Myocyte (in vitro differentiated cells): ENCODE data around the gene MYZAP. TPM values are rescaled to one million over a fixed set of nuclear protein-coding genes. Genes with fewer than 3 reads are reported as not detected.
"Not testable (repeated sequence)": the region's sequence is repeated elsewhere in the genome, so short reads cannot be mapped to it uniquely, and the experiment has no call there.

Source experiments
- DNase-seq: peaks from one replicate; pipeline ENCODE4 v3.0.0-alpha.2; 2012; ENCODE audit warnings: low read depth
- total RNA-seq: library from RNA; depleted of rRNA; stranded (reverse); fragments of >200 nt; gene quantifications from 2 replicates; pipeline ENCODE4 v1.2.3, GENCODE V29; 2014

Gene MYZAP
- total RNA-seq, 1 donor from 2014 or later: 1.5 TPM

DNA sequence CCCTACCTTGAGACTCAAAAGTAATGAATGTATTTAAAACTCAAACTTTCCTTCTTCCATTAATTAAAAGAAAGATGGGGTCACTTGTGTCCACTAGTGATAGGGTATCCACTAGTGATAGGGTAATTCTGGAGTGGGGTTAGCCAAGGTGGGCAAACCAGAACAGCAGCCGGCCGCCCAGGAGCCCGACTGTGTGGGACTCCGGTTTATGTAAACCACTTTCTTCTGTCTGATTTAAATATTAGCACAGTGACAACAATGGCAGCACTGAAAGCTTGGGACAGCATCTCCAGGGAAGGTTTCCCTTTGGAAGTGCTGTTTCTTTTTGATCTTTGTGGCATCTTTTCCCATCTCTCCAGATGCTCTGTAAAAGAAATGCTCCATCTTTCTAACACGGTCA lies 722 bp downstream of the MYZAP start:
- no peak for DNase-seq

DNA sequence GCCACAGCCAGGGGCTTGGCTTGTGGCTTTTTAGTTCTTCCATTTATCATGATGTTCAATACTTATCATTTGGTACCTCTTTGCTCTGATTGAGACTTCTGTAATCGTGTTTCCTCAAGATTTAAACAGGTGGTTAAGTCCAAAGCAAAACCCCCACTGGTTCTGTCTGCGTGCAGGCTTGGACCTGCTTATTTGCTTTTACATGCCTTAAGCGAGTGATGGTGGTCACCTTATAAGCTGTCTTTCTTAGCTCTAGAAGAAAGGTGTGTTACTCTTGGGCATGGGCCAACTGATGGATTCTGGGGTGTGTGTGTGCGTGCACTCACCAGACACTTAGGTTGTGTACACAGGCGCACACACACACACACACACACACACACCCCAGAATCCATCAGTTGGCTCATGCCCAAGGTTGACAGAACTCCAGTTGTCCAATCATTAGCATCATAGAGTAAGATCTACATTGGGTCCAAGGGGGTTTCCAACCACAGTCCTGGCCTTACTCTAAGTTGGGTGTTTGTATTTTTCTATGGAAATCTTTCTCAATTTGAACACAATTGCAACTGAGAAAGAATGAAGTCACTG lies 1.2 kb downstream of the MYZAP start:
- no peak for DNase-seq

DNA sequence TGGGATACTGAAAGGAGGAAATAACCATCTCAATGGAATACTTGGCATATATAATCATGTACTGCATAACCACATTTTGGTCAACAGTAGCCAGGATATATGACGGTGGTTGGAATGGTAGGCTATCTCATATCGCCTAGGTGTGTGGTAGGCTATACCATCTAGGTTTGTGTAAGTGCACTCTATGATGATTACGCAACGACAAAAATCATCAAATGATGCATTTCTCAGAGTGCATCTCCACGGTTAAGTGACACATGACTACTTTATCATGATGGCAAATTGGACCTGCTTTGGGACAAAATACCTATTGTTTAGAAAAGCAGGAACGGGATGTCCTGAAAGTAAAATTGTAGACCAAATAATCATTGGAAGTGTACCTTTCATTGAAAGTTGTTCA lies 2.8 kb downstream of the MYZAP start:
- no peak for DNase-seq

DNA sequence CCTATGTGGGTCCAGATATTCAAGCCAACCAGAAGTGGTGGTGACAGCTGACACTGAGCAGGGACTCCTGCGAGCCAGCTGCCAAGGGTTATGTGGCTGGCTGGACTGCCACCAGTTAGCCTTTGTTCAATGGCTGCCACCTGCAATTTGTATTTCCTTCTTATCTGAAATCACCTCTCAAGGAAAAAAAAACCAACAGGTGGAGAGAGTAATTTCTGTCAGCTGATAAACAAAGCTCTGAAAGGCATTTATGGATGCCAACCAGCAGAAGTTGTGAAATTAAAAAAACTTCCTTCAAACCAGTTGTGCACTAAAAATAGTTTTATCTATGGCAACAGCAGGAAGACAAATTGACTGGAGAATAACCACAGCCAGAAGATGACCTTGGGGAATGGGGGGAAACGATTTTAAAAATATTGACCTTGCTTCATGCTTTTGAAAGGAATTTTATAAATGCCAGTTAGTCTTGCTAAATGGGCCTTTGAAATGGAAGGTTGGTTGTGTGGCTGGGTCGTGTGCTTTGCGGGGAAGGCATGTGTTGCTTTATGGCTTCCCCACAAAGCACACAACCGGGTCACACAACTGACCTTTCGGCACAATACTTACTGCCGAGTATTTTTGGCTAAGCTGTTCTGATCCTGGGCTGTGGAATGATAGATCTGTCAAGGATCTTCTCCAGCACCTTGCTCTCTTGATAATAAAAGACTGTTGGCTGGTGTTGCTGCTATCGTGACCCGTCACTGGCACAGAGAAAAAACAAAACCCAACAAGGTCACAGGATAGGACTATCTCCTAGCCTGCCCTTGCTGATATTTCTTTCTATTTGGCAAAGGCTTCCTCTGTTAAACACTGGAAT lies 3.5 kb downstream of the MYZAP start:
- peak; percentile 81 for DNase-seq

DNA sequence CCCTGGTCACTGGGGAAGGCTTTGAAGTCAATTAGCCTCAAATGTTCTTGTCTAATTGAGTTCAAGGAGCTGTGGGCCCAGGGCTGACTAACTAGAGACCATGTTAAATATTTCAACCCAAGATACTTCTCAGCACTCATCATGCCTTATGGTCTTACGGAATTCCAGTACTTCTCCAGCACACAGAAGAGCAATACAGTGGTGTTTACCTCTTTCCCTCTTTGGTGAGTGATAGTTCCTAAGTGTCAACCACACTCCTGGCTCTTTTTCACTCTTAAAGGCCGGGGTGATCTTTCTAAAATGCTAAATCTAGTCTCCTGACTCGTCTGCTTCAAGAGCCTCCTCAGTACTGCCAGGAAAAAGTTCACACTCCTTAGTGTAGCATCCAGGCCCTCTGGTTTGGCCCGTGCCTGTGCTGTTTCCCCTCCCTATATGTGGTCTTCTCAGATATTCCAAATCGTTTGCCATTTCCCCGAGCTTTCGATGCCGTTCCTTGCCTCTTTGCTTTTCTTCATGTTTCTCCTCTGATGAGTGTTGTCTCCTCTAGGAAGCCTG lies 4.7 kb downstream of the MYZAP start:
- DNase-seq: peak; percentile 81

DNA sequence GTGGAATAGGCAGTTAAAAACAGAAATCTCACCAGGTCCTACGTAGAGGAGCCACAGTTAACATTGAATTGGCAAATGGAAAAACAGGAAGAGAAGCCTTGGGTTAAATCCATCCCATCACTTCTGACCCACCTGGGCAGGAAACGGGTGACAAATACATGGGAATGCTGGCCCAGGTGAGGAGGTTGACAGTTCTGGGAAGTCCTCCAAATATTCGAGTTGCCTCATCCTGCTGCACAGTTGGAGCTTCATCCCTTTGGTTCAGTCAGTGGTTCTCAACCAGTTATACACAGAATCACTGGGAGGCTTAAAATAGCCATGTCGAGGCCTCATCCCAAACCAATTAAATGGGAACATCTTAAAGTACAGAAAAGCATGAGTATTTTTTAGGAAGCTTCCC lies 5.3 kb downstream of the MYZAP start:
- DNase-seq: no peak

DNA sequence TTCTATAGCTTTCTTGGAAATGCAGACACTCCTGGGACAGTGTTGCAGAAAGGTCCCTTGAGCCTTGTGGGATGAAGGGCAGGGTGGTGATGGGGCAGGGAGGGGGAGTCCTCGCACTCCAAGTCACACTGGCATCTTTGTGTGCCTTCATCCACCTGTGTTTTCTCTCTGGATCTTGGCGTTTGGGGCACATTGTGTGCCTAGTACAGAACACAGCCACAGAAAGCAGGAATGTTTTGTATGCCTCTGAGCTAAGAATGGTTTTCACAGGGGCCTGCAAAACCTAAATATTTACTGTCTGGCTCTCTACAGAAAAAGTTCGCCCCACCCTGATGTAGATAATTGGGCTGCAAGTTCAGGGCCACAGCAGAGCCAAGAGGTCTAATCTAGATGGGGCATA lies 5.7 kb downstream of the MYZAP start:
- no peak for DNase-seq

DNA sequence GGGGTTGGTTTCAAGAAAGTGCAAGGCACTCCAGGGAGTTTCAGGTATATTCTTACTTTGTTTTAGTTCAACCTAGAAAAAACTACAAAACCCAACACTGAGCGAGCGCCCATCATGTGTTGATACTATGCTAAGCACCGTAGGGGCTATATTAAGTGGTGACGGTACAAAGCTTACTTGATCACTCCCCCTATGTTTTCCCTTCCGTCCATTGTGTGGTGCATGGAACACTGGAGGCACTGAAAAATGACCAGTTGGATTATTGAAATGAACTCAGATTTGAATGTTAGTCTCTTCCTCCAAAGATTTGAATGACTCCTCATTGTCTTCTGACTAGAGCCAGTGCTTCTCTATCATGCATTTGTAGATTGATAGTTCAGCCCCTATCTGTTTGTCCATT lies 6.6 kb downstream of the MYZAP start:
- no peak for DNase-seq

DNA sequence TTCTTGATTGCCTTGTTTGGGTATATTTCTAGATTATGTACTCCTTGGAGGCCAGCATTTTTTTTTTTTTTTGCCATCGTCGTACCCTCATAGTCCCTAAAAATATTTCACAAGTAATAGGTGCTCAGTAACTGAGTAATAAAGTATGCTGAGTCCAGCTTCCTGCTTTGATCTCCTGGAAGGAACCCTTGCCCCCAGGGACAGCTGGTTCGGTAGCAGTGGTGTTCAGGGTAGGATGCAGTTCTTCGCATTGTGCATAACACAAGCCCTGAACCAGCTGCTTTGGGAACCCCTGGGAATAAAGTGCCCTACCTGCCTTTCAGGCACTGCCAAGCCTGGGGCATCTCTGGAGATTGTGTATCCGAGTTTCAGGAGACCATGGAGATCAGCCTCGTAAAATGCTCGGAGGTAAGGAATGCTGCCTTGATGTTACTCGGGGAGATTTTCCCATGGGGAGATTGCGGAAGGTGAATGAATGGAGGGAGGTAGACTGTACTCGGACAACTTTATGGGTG lies 7.6 kb downstream of the MYZAP start:
- DNase-seq: no peak

DNA sequence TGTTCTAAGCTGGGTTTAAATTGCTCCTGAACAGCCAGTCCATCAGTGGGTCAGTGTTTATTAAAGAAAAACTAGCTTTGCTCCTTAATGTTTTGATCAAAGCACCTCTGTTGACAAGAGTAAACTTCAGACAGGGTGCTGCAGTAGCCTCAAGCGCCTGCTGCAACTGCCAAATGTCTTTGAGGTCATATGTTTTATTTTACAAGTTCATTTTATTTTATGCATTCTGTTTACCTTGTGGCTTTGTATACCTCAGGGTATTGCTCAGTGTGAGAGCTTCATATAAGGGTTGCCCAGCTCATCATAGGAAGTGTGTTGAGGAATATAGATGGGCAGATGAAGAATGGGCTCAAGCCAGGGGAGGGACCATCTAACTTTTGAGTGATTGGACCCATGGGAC lies 8.5 kb downstream of the MYZAP start:
- no peak for DNase-seq

DNA sequence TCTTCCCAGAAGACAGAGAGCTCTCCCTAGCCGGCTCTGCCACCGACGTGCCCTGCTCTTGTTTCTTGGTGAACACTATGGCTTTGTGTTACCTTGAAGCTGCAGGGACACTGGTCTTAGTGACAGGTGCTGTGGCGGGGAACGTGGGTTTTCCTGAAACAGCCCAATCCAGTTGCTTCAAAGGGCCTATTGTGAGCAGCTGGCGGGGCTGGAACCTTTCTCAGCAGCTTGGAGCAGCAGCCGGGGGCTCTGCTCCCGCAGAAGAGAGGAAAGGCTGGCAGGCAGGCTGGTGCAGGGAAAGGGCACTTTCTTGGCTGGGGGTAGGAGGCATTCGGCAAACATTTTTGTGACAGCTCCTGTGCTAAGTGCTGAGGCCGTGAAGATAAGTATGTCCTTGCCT lies 12.8 kb downstream of the MYZAP start:
- peak; percentile 78 for DNase-seq

DNA sequence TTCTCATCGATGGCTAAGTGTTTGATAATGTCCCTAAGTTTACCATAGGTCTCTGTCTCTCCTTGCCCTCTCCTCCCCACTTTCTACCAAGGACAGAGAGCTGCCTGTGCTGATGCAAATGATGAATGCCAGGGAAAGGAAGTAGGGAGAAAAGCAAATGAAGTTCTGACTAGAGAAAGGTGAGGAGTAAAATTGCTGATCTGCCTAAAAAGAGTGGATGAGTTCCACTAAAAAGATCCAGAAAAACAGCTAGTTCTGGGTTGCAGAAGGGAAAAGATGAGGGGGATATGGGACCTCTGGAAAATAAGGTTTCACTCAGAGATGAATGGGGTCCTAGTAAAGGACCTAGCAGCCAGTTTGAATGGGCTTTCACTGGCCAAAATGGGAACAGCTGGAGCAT lies 13.8 kb downstream of the MYZAP start:
- no peak for DNase-seq

DNA sequence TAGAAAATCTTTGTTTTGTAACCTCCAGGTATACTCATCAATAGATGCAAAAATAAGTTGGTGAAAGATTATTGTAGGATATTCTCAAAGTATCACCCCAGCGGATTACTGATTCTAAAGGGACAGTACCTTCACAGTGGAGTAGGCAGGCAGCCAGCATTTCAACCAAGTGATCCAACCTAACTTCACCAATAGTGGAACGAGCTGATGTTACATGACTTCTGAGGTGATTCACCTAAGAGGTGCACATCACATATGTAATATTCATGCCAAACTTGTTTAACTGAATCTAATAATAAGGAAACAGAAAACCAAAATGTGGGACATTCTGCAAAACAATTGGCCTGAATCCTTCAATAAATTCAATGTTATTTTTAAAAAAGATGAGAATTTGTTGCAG lies 14.3 kb downstream of the MYZAP start:
- no peak for DNase-seq

DNA sequence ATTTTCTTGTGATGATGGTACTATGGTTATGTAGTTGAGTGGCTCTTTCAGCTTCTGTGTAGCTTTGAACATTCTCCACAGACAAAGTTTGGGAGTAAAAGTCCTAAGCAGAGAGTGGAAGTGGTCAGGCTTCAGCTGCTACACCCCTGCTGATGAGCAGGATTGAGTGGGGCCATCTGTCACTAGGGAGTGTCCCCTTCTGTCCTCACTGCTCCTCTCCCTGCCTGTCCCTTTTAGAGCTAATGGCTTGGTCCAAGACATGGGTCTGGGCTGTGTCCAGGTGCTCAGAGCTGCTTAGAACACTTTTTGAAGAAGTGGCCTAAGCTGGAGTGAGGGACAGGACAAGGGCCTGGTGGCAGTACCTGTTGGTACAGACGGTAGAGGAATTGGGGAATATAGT lies 15.1 kb downstream of the MYZAP start:
- DNase-seq: peak; percentile 75

DNA sequence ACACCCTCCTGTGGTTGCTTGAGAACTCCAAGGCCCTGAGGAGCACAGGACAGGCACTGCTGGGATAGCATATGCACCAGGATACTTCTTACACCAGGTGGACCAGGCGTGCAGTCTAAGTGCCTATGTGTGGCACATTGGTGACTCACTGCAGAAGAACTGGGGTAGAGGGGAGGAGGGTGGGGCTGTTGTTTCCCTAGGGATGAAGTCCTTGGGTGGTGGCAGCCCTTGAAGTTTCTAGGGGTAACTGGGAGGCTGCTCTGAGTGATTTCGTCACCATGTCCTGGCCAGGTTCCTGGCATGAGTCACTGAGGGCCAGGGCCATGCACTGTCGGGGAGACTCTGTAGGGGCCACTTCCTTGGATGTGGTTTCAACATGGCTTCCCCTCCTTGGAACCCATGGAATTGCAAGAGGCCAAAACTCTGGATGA lies 15.9 kb downstream of the MYZAP start:
- no peak for DNase-seq

DNA sequence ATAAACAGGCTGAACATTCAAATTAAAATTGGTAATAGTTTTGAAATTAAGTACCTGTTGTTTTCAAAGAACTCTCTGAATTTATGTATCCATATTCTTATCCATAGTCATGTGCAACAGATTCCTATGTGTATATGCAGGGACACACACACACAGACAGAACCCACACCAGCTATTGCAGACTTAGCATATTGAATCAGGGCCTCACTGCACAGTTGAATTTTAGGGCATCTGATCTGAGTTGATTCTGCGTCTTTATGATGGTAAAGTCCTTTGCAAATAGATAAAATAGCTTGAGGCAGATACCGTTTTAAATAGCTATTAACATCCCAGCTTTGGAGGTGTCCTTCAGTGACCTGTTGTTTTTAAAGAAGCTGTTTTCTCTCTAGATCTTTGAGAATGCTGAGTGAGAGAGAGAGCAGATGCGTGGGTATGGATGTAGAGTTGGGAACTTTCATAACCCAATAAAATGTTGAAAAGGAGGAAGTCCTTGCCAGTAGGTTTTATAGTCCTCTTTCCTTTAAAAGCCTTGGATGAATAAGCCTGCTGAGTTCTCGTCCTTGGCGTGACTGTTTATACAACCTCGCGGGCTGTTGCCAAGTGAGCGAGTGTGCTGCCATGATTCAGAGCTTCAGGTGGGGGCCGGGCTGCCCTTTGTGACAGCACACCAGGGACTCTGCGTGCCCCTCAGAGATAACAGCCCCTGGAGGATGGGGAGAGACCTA lies 18.3 kb downstream of the MYZAP start:
- DNase-seq: no peak

DNA sequence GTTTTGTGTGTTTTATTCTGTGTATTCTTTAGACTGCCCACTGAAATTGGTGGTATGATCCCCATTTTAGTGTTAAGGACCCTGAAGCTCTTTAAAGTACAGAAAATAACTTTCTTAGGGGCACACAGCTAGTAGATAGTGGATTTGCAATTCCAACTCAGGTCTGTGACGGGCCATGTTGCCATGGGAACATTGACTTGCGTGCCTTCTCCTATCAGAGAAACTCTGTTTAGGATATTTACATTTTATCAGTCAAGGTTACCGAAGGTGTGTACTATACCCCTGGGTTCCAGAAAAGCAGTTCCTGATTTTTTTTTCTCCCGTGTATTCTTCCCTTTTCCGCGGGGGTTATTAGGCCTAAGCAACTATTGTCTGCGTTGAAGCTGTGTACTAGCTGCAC lies 19.4 kb downstream of the MYZAP start:
- no peak for DNase-seq

DNA sequence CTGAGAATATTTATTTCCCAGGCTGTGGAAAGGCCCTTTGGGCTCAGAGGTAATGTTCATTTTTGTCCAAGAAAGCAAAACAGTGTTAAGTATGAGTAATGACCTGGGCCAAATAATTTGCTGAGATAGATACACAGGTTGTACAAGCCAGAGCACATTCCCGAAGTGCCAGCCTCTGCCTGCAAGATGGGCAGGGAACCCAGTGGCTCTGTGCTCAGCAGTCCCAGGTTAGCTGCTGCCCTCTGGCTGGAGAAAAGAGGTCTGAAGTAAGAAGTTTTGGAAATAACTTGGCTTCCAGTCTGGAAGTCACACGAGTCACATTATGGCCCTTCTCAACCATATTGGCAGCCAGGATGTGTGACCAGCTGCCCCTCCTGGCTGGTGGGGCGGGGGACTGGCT lies 20.2 kb downstream of the MYZAP start:
- DNase-seq: peak; percentile 60

DNA sequence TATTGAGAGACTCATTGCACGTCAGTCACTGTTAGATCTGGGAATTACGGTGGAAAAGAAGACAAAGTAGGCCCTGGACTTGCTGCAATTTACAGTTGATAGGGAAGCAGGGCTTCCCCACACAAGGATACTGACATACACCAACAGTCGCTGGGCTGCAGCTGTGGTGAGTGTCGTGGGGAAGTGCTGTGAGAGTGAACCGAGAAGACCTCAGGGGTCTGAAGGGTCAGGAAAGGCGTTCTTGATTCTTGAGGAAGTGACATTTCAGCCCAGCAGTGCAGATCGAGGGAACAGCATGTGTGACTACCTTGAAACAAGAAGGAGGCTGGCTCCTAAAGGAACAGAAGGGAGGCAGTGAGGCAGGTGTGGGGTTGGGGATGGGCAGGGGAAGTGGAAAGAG lies 22.5 kb downstream of the MYZAP start:
- DNase-seq: no peak

DNA sequence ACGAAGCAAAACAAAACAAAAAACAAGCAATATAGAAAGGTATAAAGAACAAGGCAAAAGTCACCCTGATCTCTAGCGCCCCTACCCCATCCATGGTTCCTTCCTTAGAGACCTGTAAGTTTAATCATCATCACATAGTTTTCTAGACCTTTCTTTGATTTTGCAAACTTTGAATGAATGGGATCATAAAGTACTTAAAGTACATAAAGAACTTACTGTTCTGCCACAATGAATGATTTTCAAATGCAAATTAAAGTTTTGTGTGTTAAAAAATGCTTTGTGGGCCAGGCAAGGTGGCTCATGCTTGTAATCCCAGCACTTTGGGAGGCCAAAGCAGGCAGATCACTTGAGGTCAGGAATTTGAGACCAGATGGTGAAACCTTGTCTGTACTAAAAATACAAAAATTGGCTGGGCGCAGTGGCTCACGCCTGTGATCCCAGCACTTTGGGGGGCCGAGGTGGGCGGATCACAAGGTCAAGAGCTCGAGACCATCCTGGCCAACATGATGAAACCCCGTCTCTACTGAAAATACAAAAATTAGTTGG lies 24.3 kb downstream of the MYZAP start:
- DNase-seq: not testable (repeated sequence)

DNA sequence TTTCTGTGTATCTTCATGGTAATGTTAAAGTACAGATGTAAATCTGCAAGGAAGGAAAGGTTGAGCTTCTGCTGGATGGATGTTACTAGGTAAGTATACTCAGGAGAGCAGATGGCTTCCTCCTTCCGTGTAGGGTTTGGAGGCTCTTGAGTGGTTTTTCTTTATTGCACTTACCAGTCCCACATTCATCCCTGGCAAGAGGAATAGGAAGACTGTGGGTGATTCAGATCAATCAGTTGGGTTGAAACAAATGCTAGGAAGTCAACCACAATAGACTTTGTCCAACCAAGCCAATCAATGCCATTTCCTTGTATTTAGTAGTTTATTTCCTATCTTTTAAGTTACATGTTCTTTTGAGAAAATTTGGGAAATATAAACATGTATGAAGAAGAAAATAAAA lies 26.6 kb downstream of the MYZAP start:
- no peak for DNase-seq

DNA sequence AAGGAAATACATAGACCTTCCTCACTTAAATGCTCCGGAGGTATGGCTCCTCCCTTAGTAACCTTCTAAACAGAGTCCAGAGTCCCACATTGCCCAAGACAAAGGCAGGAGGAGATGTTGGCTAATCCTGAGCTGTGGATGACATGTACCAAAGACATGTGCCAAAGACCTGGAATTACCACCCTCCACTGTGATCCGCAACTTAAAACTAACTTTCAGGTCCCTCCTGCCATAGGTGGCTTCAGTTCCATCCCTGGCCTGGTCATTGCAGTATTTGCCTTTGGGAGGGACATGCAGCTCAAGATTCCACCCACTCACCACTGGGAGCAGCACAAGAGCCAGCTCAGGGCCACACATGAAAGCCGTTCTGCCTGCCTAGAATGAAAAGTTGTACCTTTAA lies 28.0 kb downstream of the MYZAP start:
- DNase-seq: no peak
